ENCODE measurements around the gene PDE1A.
"Not testable (repeated sequence)": the region's sequence is repeated elsewhere in the genome, so short reads cannot be mapped to it uniquely, and the experiment has no call there.

PDE1A gene

DNA sequence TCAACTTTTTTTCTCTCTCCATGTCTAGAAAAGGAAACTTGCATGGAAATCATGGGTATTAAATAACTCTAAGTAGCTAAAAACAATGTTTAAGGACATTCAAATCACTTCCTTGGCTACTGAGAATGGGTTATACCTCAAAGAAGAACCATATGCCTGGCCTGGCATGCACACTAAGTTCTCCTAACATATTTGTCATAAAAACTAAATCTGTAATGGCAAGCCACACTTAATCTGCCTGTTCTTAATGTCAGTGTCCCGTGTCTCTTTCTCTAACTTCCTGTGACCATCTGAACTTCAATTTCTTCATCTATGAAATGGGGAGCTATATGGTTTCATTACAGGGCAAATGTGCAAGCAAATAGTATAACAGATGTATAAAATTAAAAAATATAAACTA is 11.1 kb downstream of the PDE1A start:
- no peak overlapping the region for H3K4me3 ChIP-seq (ENCODE audit: low read length in 2 of 2)
- H3K4me1 ChIP-seq (ENCODE audit: control insufficient read depth in 2 of 2, insufficient read depth in 2 of 2, low read length in 2 of 2) = no peaks in the 10 kb centered on the region
- no peak overlapping the region for H3K27ac ChIP-seq (ENCODE audit: low read depth in 2 of 2, low read length in 2 of 2)
- H3K9me3 ChIP-seq (ENCODE audit: control insufficient read depth in 2 of 2, low read length in 2 of 2) = no peaks in the 10 kb centered on the region
- no peaks in the 10 kb centered on the region for H3K27me3 ChIP-seq (ENCODE audit: control insufficient read depth in 2 of 2, insufficient read depth in 2 of 2, low read length in 2 of 2)
- H3K36me3 ChIP-seq (ENCODE audit: control insufficient read depth in 2 of 2, insufficient read depth in 2 of 2, low read length in 2 of 2) = no peaks in the 10 kb centered on the region
- H3K9ac ChIP-seq (ENCODE audit: low read depth in 1 of 2, low read length in 2 of 2) = no peak overlapping the region

- no peaks in the 10 kb centered on the region for H3K4me1 ChIP-seq (ENCODE audit: control insufficient read depth in 2 of 2, insufficient read depth in 2 of 2, low read length in 2 of 2)
- no peak overlapping the region for H3K9ac ChIP-seq (ENCODE audit: low read depth in 1 of 2, low read length in 2 of 2)
- no peak overlapping the region for H3K4me3 ChIP-seq (ENCODE audit: low read length in 2 of 2)
- no peak overlapping the region for H3K27ac ChIP-seq (ENCODE audit: low read depth in 2 of 2, low read length in 2 of 2)
- H3K36me3 ChIP-seq (ENCODE audit: control insufficient read depth in 2 of 2, insufficient read depth in 2 of 2, low read length in 2 of 2) = no peaks in the 10 kb centered on the region
- H3K9me3 ChIP-seq (ENCODE audit: control insufficient read depth in 2 of 2, low read length in 2 of 2) = no peaks in the 10 kb centered on the region
- no peaks in the 10 kb centered on the region for H3K27me3 ChIP-seq (ENCODE audit: control insufficient read depth in 2 of 2, insufficient read depth in 2 of 2, low read length in 2 of 2)
These were observed 14.0 kb downstream of the PDE1A start for GRCh38 chr2:182412858-182413257.

DNA sequence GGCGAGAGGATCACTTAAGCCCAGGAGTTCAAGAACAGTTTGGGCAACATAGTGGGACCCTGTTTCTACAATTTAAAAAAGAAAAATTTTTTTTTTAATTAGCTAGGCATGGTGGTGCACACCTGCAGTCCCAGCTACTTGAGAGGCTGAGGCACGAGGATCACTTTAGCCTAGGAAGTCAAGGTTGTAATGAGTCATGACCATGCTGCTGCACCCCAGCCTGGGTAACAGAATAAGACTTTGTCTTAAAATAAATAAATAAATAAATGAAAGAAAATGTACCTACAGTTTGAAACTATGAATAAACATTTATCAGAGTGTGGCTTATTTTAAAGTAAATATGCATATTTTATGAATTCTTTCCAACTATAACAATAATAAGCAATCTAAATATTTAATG is 16.7 kb downstream of the PDE1A start:
- Histone ChIP-seq H3K36me3 (ENCODE audit: control insufficient read depth in 2 of 2, insufficient read depth in 2 of 2, low read length in 2 of 2) (no peaks in the 10 kb centered on the region), H3K9ac (ENCODE audit: low read depth in 1 of 2, low read length in 2 of 2) (no peak overlapping the region), H3K27ac (ENCODE audit: low read depth in 2 of 2, low read length in 2 of 2) (no peak overlapping the region), H3K4me1 (ENCODE audit: control insufficient read depth in 2 of 2, insufficient read depth in 2 of 2, low read length in 2 of 2) (no peaks in the 10 kb centered on the region), H3K4me3 (ENCODE audit: low read length in 2 of 2) (no peak overlapping the region), H3K9me3 (ENCODE audit: control insufficient read depth in 2 of 2, low read length in 2 of 2) (no peaks in the 10 kb centered on the region), H3K27me3 (ENCODE audit: control insufficient read depth in 2 of 2, insufficient read depth in 2 of 2, low read length in 2 of 2) (no peaks in the 10 kb centered on the region)

DNA sequence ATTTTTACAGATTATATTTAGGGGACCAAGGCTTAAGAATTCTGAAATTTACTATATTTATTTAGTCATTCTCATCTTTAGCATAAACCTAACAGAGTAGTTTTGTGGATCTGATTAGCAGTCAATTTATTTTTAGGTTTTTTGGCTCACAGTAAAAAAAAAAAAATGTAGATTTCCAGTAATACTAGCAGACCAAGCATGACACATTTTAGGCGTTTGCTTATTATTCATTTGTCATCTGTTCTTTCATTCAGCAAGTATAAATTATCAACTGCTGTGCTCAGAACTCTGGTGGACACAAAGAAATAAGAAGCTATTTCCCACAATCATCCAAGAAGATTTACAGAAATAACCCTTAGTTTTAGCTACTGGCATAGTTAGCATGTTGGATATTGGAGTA is 20.6 kb downstream of the PDE1A start:
- Histone ChIP-seq H3K4me1 (ENCODE audit: control insufficient read depth in 2 of 2, insufficient read depth in 2 of 2, low read length in 2 of 2) (no peaks in the 10 kb centered on the region), H3K27ac (ENCODE audit: low read depth in 2 of 2, low read length in 2 of 2) (no peak overlapping the region), H3K27me3 (ENCODE audit: control insufficient read depth in 2 of 2, insufficient read depth in 2 of 2, low read length in 2 of 2) (no peaks in the 10 kb centered on the region), H3K9ac (ENCODE audit: low read depth in 1 of 2, low read length in 2 of 2) (no peak overlapping the region), H3K4me3 (ENCODE audit: low read length in 2 of 2) (no peak overlapping the region), H3K9me3 (ENCODE audit: control insufficient read depth in 2 of 2, low read length in 2 of 2) (no peaks in the 10 kb centered on the region), H3K36me3 (ENCODE audit: control insufficient read depth in 2 of 2, insufficient read depth in 2 of 2, low read length in 2 of 2) (no peaks in the 10 kb centered on the region)

DNA sequence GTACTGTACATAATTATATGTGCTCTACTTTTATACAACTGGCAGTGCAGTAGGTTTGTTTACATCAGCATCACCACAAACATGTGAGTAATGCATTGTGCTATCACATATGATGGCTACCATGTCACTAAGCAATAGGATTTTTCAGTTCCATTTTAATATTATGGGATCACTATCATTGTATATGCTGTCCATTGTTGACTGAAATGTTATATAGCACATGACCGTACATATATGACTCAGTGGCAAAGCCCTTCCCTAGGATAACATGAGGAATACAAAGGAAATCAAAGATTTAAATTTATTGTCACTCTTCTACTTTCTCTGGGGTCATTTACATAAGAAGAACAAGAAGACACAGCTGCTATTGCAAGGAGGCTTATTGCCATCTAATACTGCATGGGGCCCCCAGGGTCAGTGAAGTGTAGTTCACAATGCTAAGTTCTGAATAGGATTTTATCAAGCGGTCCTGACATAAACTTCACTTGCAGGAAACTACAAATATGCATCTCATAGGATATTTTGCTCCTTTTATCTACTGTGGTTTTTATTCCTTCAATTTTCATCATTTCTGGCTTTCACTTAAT is 21.8 kb downstream of the PDE1A start:
- Histone ChIP-seq H3K27ac (ENCODE audit: low read depth in 2 of 2, low read length in 2 of 2) (no peak overlapping the region), H3K4me3 (ENCODE audit: low read length in 2 of 2) (no peak overlapping the region), H3K9me3 (ENCODE audit: control insufficient read depth in 2 of 2, low read length in 2 of 2) (no peaks in the 10 kb centered on the region), H3K36me3 (ENCODE audit: control insufficient read depth in 2 of 2, insufficient read depth in 2 of 2, low read length in 2 of 2) (no peaks in the 10 kb centered on the region), H3K9ac (ENCODE audit: low read depth in 1 of 2, low read length in 2 of 2) (no peak overlapping the region), H3K4me1 (ENCODE audit: control insufficient read depth in 2 of 2, insufficient read depth in 2 of 2, low read length in 2 of 2) (no peaks in the 10 kb centered on the region), H3K27me3 (ENCODE audit: control insufficient read depth in 2 of 2, insufficient read depth in 2 of 2, low read length in 2 of 2) (no peaks in the 10 kb centered on the region)

DNA sequence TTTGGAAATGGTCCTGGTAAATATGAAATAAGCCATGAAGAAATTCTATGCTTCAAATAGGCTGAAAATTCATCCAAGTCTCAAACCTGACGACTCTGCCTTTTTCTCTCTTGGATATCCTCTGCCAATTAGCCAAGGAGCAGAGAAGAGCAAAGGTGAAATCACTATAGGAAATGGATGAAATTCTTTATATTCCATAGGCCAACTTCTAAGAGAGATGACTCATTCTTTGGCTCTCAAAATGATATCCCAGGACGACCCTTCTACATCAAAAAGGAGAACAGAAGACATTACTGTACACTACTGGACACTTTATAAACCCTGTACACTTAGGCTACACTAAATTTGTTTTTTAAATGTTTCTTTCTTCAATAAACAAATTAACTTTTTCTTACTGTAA is 22.7 kb downstream of the PDE1A start:
- Histone ChIP-seq H3K4me3 (ENCODE audit: low read length in 2 of 2) (no peak overlapping the region), H3K36me3 (ENCODE audit: control insufficient read depth in 2 of 2, insufficient read depth in 2 of 2, low read length in 2 of 2) (no peaks in the 10 kb centered on the region), H3K9me3 (ENCODE audit: control insufficient read depth in 2 of 2, low read length in 2 of 2) (no peaks in the 10 kb centered on the region), H3K9ac (ENCODE audit: low read depth in 1 of 2, low read length in 2 of 2) (no peak overlapping the region), H3K4me1 (ENCODE audit: control insufficient read depth in 2 of 2, insufficient read depth in 2 of 2, low read length in 2 of 2) (no peaks in the 10 kb centered on the region), H3K27me3 (ENCODE audit: control insufficient read depth in 2 of 2, insufficient read depth in 2 of 2, low read length in 2 of 2) (no peaks in the 10 kb centered on the region), H3K27ac (ENCODE audit: low read depth in 2 of 2, low read length in 2 of 2) (no peak overlapping the region)

- Histone ChIP-seq H3K4me1 (ENCODE audit: control insufficient read depth in 2 of 2, insufficient read depth in 2 of 2, low read length in 2 of 2) (no peaks in the 10 kb centered on the region), H3K27ac (ENCODE audit: low read depth in 2 of 2, low read length in 2 of 2) (no peak overlapping the region), H3K36me3 (ENCODE audit: control insufficient read depth in 2 of 2, insufficient read depth in 2 of 2, low read length in 2 of 2) (no peaks in the 10 kb centered on the region), H3K4me3 (ENCODE audit: low read length in 2 of 2) (no peak overlapping the region), H3K27me3 (ENCODE audit: control insufficient read depth in 2 of 2, insufficient read depth in 2 of 2, low read length in 2 of 2) (no peaks in the 10 kb centered on the region), H3K9ac (ENCODE audit: low read depth in 1 of 2, low read length in 2 of 2) (no peak overlapping the region), H3K9me3 (ENCODE audit: control insufficient read depth in 2 of 2, low read length in 2 of 2) (no peaks in the 10 kb centered on the region)
These were observed 33.5 kb downstream of the PDE1A start for GRCh38 chr2:182393270-182393760.

DNA sequence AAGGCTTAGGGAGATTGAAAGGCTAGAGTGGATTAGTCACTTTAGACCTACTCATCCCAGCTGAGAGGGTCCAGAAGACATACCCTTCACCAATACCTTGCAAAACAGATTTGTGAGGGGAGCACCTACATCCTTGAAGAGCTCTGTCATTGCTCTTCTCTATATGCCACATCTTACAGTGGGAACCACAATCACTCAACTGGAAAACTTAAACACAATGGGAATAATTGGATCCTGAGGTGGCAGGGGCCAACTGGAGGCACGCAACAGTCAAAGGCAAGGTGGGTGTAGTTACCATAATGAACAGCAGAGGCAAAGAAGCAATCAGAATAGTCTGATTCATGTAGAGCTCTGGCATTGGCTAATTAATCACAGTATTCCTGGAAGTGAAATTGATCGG is 35.4 kb downstream of the PDE1A start:
- Histone ChIP-seq H3K27me3 (ENCODE audit: control insufficient read depth in 2 of 2, insufficient read depth in 2 of 2, low read length in 2 of 2) (no peaks in the 10 kb centered on the region), H3K4me3 (ENCODE audit: low read length in 2 of 2) (no peak overlapping the region), H3K9ac (ENCODE audit: low read depth in 1 of 2, low read length in 2 of 2) (no peak overlapping the region), H3K9me3 (ENCODE audit: control insufficient read depth in 2 of 2, low read length in 2 of 2) (no peaks in the 10 kb centered on the region), H3K36me3 (ENCODE audit: control insufficient read depth in 2 of 2, insufficient read depth in 2 of 2, low read length in 2 of 2) (no peaks in the 10 kb centered on the region), H3K4me1 (ENCODE audit: control insufficient read depth in 2 of 2, insufficient read depth in 2 of 2, low read length in 2 of 2) (no peaks in the 10 kb centered on the region), H3K27ac (ENCODE audit: low read depth in 2 of 2, low read length in 2 of 2) (no peak overlapping the region)

DNA sequence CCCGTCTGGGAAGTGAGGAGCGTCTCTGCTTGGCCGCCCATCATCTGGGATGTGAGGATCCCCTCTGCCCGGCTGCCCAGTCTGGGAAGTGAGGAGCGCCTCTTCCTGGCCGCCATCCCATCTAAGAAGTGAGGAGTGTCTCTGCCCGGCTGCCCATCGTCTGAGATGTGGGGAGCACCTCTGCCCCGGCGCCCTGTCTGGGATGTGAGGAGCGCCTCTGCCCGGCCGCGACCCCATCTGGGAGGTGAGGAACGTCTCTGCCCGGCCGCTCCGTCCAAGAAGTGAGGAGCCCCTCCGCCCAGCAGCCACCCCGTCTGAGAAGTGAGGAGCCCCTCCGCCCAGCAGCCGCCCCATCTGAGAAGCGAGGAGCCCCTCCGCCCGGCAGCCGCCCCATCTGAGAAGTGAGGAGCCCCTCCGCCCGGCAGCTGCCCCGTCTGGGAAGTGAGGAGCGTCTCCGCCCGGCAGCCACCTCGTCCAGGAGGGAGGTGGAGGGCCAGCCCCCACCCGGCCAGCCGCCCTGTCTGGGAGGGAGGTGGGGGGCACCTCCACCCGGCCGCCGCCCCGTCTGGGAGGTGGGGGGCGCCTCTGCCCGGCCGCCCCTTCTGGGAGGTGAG is 40.5 kb downstream of the PDE1A start:
- not testable (repeated sequence) for H3K9ac ChIP-seq (ENCODE audit: low read depth in 1 of 2, low read length in 2 of 2); H3K4me3 ChIP-seq (ENCODE audit: low read length in 2 of 2)

GRCh38 chr2:182384860-182385259 is 42.0 kb downstream of the PDE1A start:
- Histone ChIP-seq H3K4me1 (ENCODE audit: control insufficient read depth in 2 of 2, insufficient read depth in 2 of 2, low read length in 2 of 2) (no peaks in the 10 kb centered on the region), H3K9me3 (ENCODE audit: control insufficient read depth in 2 of 2, low read length in 2 of 2) (no peaks in the 10 kb centered on the region), H3K27ac (ENCODE audit: low read depth in 2 of 2, low read length in 2 of 2) (no peak overlapping the region), H3K27me3 (ENCODE audit: control insufficient read depth in 2 of 2, insufficient read depth in 2 of 2, low read length in 2 of 2) (no peaks in the 10 kb centered on the region), H3K9ac (ENCODE audit: low read depth in 1 of 2, low read length in 2 of 2) (no peak overlapping the region), H3K36me3 (ENCODE audit: control insufficient read depth in 2 of 2, insufficient read depth in 2 of 2, low read length in 2 of 2) (no peaks in the 10 kb centered on the region), H3K4me3 (ENCODE audit: low read length in 2 of 2) (no peak overlapping the region)

More for the DNA sequence above, 40.5 kb downstream of the PDE1A start:
- H3K36me3 ChIP-seq (ENCODE audit: control insufficient read depth in 2 of 2, insufficient read depth in 2 of 2, low read length in 2 of 2); H3K4me1 ChIP-seq (ENCODE audit: control insufficient read depth in 2 of 2, insufficient read depth in 2 of 2, low read length in 2 of 2); H3K27me3 ChIP-seq (ENCODE audit: control insufficient read depth in 2 of 2, insufficient read depth in 2 of 2, low read length in 2 of 2); H3K27ac ChIP-seq (ENCODE audit: low read depth in 2 of 2, low read length in 2 of 2); H3K9me3 ChIP-seq (ENCODE audit: control insufficient read depth in 2 of 2, low read length in 2 of 2): not testable (repeated sequence)
